ENCODE measurements around the gene MYO9B. TPM values are rescaled to one million over a fixed set of nuclear protein-coding genes. Genes with fewer than 3 reads are reported as not detected.
A peak's percentile ranks its signal among the peaks of the same experiment; 100 is the strongest.

The MYO9B gene
- total RNA-seq, 1 experiment from 2014 or later = 58.6 TPM

- H2AK5ac ChIP-seq (ENCODE audit: insufficient read length, low read length) = no peak overlapping the region
- no peak overlapping the region for H2BK15ac ChIP-seq (ENCODE audit: low read depth, low read length)
- no peak for TF ChIP-seq CTCF (conservative IDR thresholded peaks at IDR 0.05)
- no peak overlapping the region for H2BK12ac ChIP-seq (ENCODE audit: insufficient read length, low read depth, low read length)
- no peak overlapping the region for H3K56ac ChIP-seq (ENCODE audit: insufficient read length, low read depth, low read length)
- no peak overlapping the region for H3K18ac ChIP-seq (ENCODE audit: insufficient read length, low read depth, low read length)
- H3K23ac ChIP-seq (ENCODE audit: insufficient read length, low read depth, low read length) = no peak overlapping the region
- DNase-seq = no peak
- H3K9ac ChIP-seq (ENCODE audit: extremely low read depth, insufficient read length, low read length) = no peak overlapping the region
- H3T11ph ChIP-seq (ENCODE audit: low read length) = no peak overlapping the region
- H3K4me1 Mint-ChIP-seq = peaks cover 12 to 16% of the 10 kb centered on the region in 2 experiments
- peak overlapping the region in 2 of 3 experiments; percentile 41 to 86; a peak in 2 of 7 replicates for H3K27ac Mint-ChIP-seq
- no peak overlapping the region for H4K91ac ChIP-seq (ENCODE audit: insufficient read length, low read depth, low read length)
- H3K14ac ChIP-seq (ENCODE audit: insufficient read depth, low read length) = no peak overlapping the region
- H3K27me3 ChIP-seq (ENCODE audit: insufficient read depth, low read length) = no peaks in the 10 kb centered on the region
- H3K79me1 ChIP-seq (ENCODE audit: insufficient read depth, low read depth, low read length, poor library complexity, severe bottlenecking) = no peaks in the 10 kb centered on the region
- H3K4me2 ChIP-seq (ENCODE audit: insufficient read depth, insufficient read length, low read length) = no peak overlapping the region
- no peaks in the 10 kb centered on the region for H4K20me1 ChIP-seq (ENCODE audit: control insufficient read depth, insufficient read depth, insufficient read length)
- peaks cover 12% of the 10 kb centered on the region; the same call in 1 of the 2 replicates for H3K4me1 ChIP-seq (ENCODE audit: insufficient read depth, low read length)
- no peak overlapping the region for H2AFZ ChIP-seq (ENCODE audit: low read length)
- H3K27ac ChIP-seq (ENCODE audit: insufficient read length, low read depth, low read length) = no peak overlapping the region
- no peaks in the 10 kb centered on the region for H3K23me2 ChIP-seq (ENCODE audit: insufficient read length, low read depth, low read length, poor library complexity, severe bottlenecking)
- H4K5ac ChIP-seq (ENCODE audit: insufficient read length, low read depth, low read length) = no peak overlapping the region
- WGBS (ENCODE audit: extremely low coverage, insufficient read length, low lambda C conversion rate) = no CpG with 5 or more reads among the region's 12 CpGs
- no peak overlapping the region for H2BK5ac ChIP-seq (ENCODE audit: insufficient read length, low read length)
- H3K4me3 Mint-ChIP-seq = no peak overlapping the region
- no peaks in the 10 kb centered on the region for H3K9me3 ChIP-seq (ENCODE audit: control insufficient read depth, low read depth, low read length)
- H3K27me3 Mint-ChIP-seq (ENCODE audit: low read depth) = no peaks in the 10 kb centered on the region; the same call in 1 of the 2 replicates
- no peak overlapping the region for H3K4ac ChIP-seq (ENCODE audit: low read depth, low read length)
- peaks cover 0 to 17% (median 8%) of the 10 kb centered on the region in 3 experiments; a peak in 4 of 7 replicates for H3K36me3 Mint-ChIP-seq (ENCODE audit: insufficient read depth in 1 of 3, low read depth in 3 of 3)
- no peak overlapping the region for H2BK120ac ChIP-seq (ENCODE audit: low read depth, low read length, poor library complexity, severe bottlenecking)
- no peaks in the 10 kb centered on the region for H3K79me2 ChIP-seq (ENCODE audit: insufficient read depth, low read length)
- H2BK20ac ChIP-seq (ENCODE audit: low read depth, low read length, poor library complexity, severe bottlenecking) = no peak overlapping the region
- H3K9me3 Mint-ChIP-seq = no peaks in the 10 kb centered on the region
- no peak overlapping the region for H4K8ac ChIP-seq (replicated peaks; ENCODE audit: insufficient read length, low read depth, low read length)
Observed at GRCh38 chr19:17128403-17128802, 52.8 kb downstream of the MYO9B start.
